Endometrium (tissue), 2 donors: ENCODE results near the gene NF1.
"Not testable (repeated sequence)": the region's sequence is repeated elsewhere in the genome, so short reads cannot be mapped to it uniquely, and the experiment has no call there.

Source experiments
- FAIRE-seq: peaks from 2 replicates; lab custom pipeline; 2012; peaks lifted over from hg19 to GRCh38; lab: Jason Lieb, UNC
- donor health status: control.
- donor health status: control.

NF1 gene

GRCh38 chr17:31349454-31349853 is 254.7 kb downstream of the NF1 start:
- FAIRE-seq, result no peak

GRCh38 chr17:31355935-31356334 is 261.2 kb downstream of the NF1 start:
- FAIRE-seq, result no peak

- no peak for FAIRE-seq
Measured at GRCh38 chr17:31357091-31357490, 262.3 kb downstream of the NF1 start.

- peak; percentile 94 for FAIRE-seq
Measured at GRCh38 chr17:31357839-31358394, 263.1 kb downstream of the NF1 start.

GRCh38 chr17:31364012-31364411 is 269.2 kb downstream of the NF1 start:
- no peak for FAIRE-seq

- FAIRE-seq, result no peak
Measured at GRCh38 chr17:31366088-31366487, 271.3 kb downstream of the NF1 start.

GRCh38 chr17:31369266-31369665 is 274.5 kb downstream of the NF1 start:
- no peak for FAIRE-seq

- no peak for FAIRE-seq
Measured at GRCh38 chr17:31371511-31372097, 276.8 kb downstream of the NF1 start.

- FAIRE-seq, result peak; percentile 54
Measured at GRCh38 chr17:31373150-31374093, 278.6 kb downstream of the NF1 start.

GRCh38 chr17:31374094-31374447 is 279.3 kb downstream of the NF1 start:
- no peak for FAIRE-seq

GRCh38 chr17:31374503-31374902 is 279.7 kb downstream of the NF1 start:
- FAIRE-seq, result no peak

- FAIRE-seq, result no peak
Measured at GRCh38 chr17:31378638-31379037, 283.9 kb downstream of the NF1 start.

GRCh38 chr17:31379597-31380205 is 284.9 kb downstream of the NF1 start:
- FAIRE-seq, result no peak

- no peak for FAIRE-seq
Measured at GRCh38 chr17:31381165-31381668, 286.4 kb downstream of the NF1 start.

GRCh38 chr17:31382668-31383275 is 288.0 kb downstream of the NF1 start:
- not testable (repeated sequence) for FAIRE-seq

- not testable (repeated sequence) for FAIRE-seq
Measured at GRCh38 chr17:31383488-31383887, 288.7 kb downstream of the NF1 start.

- FAIRE-seq, result no peak
Measured at GRCh38 chr17:31385428-31386285, 290.9 kb downstream of the NF1 start.

GRCh38 chr17:31386542-31387075 is 291.8 kb downstream of the NF1 start:
- FAIRE-seq, result no peak

GRCh38 chr17:31387438-31387837 is 292.7 kb downstream of the NF1 start:
- no peak for FAIRE-seq

GRCh38 chr17:31388351-31388750 is 293.6 kb downstream of the NF1 start:
- no peak for FAIRE-seq
